Caki2 (cell line): ENCODE data around the gene UNC13C. TPM values are rescaled to one million over a fixed set of nuclear protein-coding genes. Genes with fewer than 3 reads are reported as not detected.

Source experiments
- DNase-seq: peaks from one replicate; pipeline ENCODE4 v3.0.0-alpha.2; 2015; ENCODE audit warnings: low read depth
- in situ Hi-C: cut with HindIII; loops from 2 replicates; pipeline ENCODE4 v1.10.0; 2016; ENCODE audit warnings: low sequenced_read_pairs, low pct_unique_long_range_greater_than_20kb, mixed read lengths
- total RNA-seq: library from RNA; depleted of rRNA; stranded (reverse); fragments of >200 nt; shearing (Covaris generic); gene quantifications from 2 replicates; pipeline ENCODE4 v1.2.3, GENCODE V29; 2014; ENCODE audit warnings: low replicate concordance

UNC13C gene
- total RNA-seq, 1 experiment from 2014 or later = 0.03 TPM

GRCh38 chr15:54506977-54507524, 528.8 kb downstream of the UNC13C start:
- in situ Hi-C loops = no loop called here
- DNase-seq = no peak

- DNase-seq = no peak
- in situ Hi-C loops = no loop called here
Observed at GRCh38 chr15:54514601-54515000, 536.4 kb downstream of the UNC13C start.

- DNase-seq = no peak
- in situ Hi-C loops = no loop called here
Observed at GRCh38 chr15:54515664-54516582, 537.7 kb downstream of the UNC13C start.

GRCh38 chr15:54517366-54517765, 539.1 kb downstream of the UNC13C start:
- no peak for DNase-seq
- in situ Hi-C loops = no loop called here

GRCh38 chr15:54518156-54518882, 540.1 kb downstream of the UNC13C start:
- DNase-seq = peak; percentile 2
- in situ Hi-C loops = no loop called here

GRCh38 chr15:54519577-54519976, 541.3 kb downstream of the UNC13C start:
- no peak for DNase-seq
- in situ Hi-C loops = no loop called here

- in situ Hi-C loops = no loop called here
- no peak for DNase-seq
Observed at GRCh38 chr15:54520616-54521015, 542.4 kb downstream of the UNC13C start.

- DNase-seq = no peak
- in situ Hi-C loops = no loop called here
Observed at GRCh38 chr15:54521206-54521605, 543.0 kb downstream of the UNC13C start.

GRCh38 chr15:54528021-54528420, 549.8 kb downstream of the UNC13C start:
- in situ Hi-C loops = no loop called here
- no peak for DNase-seq

GRCh38 chr15:54540721-54541120, 562.5 kb downstream of the UNC13C start:
- no peak for DNase-seq
- in situ Hi-C loops = no loop called here

GRCh38 chr15:54547491-54547890, 569.2 kb downstream of the UNC13C start:
- in situ Hi-C loops = no loop called here
- DNase-seq = no peak

- DNase-seq = no peak
Observed at GRCh38 chr15:54550954-54551353, 572.7 kb downstream of the UNC13C start.

GRCh38 chr15:54556231-54556630, 578.0 kb downstream of the UNC13C start:
- in situ Hi-C loops = no loop called here

More at GRCh38 chr15:54550954-54551353, 572.7 kb downstream of the UNC13C start:
- in situ Hi-C loops = no loop called here

GRCh38 chr15:54559405-54560069, 581.3 kb downstream of the UNC13C start:
- in situ Hi-C loops = no loop called here
- no peak for DNase-seq

More at GRCh38 chr15:54556231-54556630, 578.0 kb downstream of the UNC13C start:
- DNase-seq = no peak

- no peak for DNase-seq
- in situ Hi-C loops = no loop called here
Observed at GRCh38 chr15:54560417-54560816, 582.2 kb downstream of the UNC13C start.

- in situ Hi-C loops = no loop called here
- no peak for DNase-seq
Observed at GRCh38 chr15:54564166-54564565, 585.9 kb downstream of the UNC13C start.

- in situ Hi-C loops = no loop called here
- no peak for DNase-seq
Observed at GRCh38 chr15:54566654-54567053, 588.4 kb downstream of the UNC13C start.

GRCh38 chr15:54567408-54568035, 589.3 kb downstream of the UNC13C start:
- no peak for DNase-seq
- in situ Hi-C loops = no loop called here
